ENCODE results near the gene SLC44A5. TPM values are rescaled to one million over a fixed set of nuclear protein-coding genes. Genes with fewer than 3 reads are reported as not detected.

Gene SLC44A5
- total RNA-seq, 4 donors from 2014 or later: 0.22 to 0.57 (median 0.42) TPM

- no peak for TF ChIP-seq CTCF (IDR thresholded peaks at IDR 0.05; ENCODE audit: low read depth)
These were observed 318.9 kb downstream of the SLC44A5 start for GRCh38 chr1:75292013-75292412.

- no peak for TF ChIP-seq CTCF (IDR thresholded peaks at IDR 0.05; ENCODE audit: low read depth)
These were observed 334.5 kb downstream of the SLC44A5 start for GRCh38 chr1:75276385-75276784.

- no peak for TF ChIP-seq CTCF (IDR thresholded peaks at IDR 0.05; ENCODE audit: low read depth)
These were observed 335.3 kb downstream of the SLC44A5 start for GRCh38 chr1:75275631-75276030.

GRCh38 chr1:75274920-75275506 lies 335.9 kb downstream of the SLC44A5 start:
- no peak for TF ChIP-seq CTCF (IDR thresholded peaks at IDR 0.05; ENCODE audit: low read depth)

- no peak for TF ChIP-seq CTCF (IDR thresholded peaks at IDR 0.05; ENCODE audit: low read depth)
These were observed 337.8 kb downstream of the SLC44A5 start for GRCh38 chr1:75273110-75273509.

GRCh38 chr1:75265792-75266191 lies 345.1 kb downstream of the SLC44A5 start:
- TF ChIP-seq CTCF (IDR thresholded peaks at IDR 0.05; ENCODE audit: low read depth): no peak

- no peak for TF ChIP-seq CTCF (IDR thresholded peaks at IDR 0.05; ENCODE audit: low read depth)
These were observed 346.8 kb downstream of the SLC44A5 start for GRCh38 chr1:75264112-75264511.

Data from subcutaneous adipose tissue (tissue), 4 donors.